Measurements from ENCODE around the gene CNTNAP3. TPM values are rescaled to one million over a fixed set of nuclear protein-coding genes. Genes with fewer than 3 reads are reported as not detected.
"Not testable (repeated sequence)": the region's sequence is repeated elsewhere in the genome, so short reads cannot be mapped to it uniquely, and the experiment has no call there.

Gene CNTNAP3
- total RNA-seq, 1 donor from 2014 or later, result 18.9 TPM

- not testable (repeated sequence) for DNase-seq
These were observed 220.3 kb downstream of the CNTNAP3 start for GRCh38 chr9:39067683-39068082.

GRCh38 chr9:39062966-39063365 is 225.0 kb downstream of the CNTNAP3 start:
- DNase-seq, result not testable (repeated sequence)

GRCh38 chr9:39054453-39054852 is 233.5 kb downstream of the CNTNAP3 start:
- DNase-seq, result not testable (repeated sequence)

- DNase-seq, result not testable (repeated sequence)
These were observed 241.1 kb downstream of the CNTNAP3 start for GRCh38 chr9:39046833-39047232.

GRCh38 chr9:39042352-39042803 is 245.6 kb downstream of the CNTNAP3 start:
- DNase-seq, result not testable (repeated sequence)

- DNase-seq, result not testable (repeated sequence)
These were observed 246.2 kb downstream of the CNTNAP3 start for GRCh38 chr9:39041774-39042173.

GRCh38 chr9:39039148-39039547 is 248.8 kb downstream of the CNTNAP3 start:
- peak; percentile 44 for DNase-seq

- not testable (repeated sequence) for DNase-seq
These were observed 249.7 kb downstream of the CNTNAP3 start for GRCh38 chr9:39038221-39038620.

- DNase-seq, result not testable (repeated sequence)
These were observed 254.1 kb downstream of the CNTNAP3 start for GRCh38 chr9:39033849-39034248.

GRCh38 chr9:39030204-39031019 is 257.6 kb downstream of the CNTNAP3 start:
- not testable (repeated sequence) for DNase-seq

GRCh38 chr9:39028855-39029254 is 259.1 kb downstream of the CNTNAP3 start:
- DNase-seq, result not testable (repeated sequence)

GRCh38 chr9:39028168-39028567 is 259.8 kb downstream of the CNTNAP3 start:
- not testable (repeated sequence) for DNase-seq

GRCh38 chr9:39025911-39026588 is 261.9 kb downstream of the CNTNAP3 start:
- not testable (repeated sequence) for DNase-seq

Small RNA genes within 50 kb of the gene (small RNA-seq; reads per million reads assigned to genes)
- not detected for gene RN7SL640P (ENCODE audit: low replicate concordance)

Other genes starting within 250 kb of the CNTNAP3 start
- not detected for gene SPATA31A1, start 67.5 kb upstream of the CNTNAP3 start, total RNA-seq